Fibroblast of villous mesenchyme (primary cell): ENCODE data around the gene GPR35. TPM values are rescaled to one million over a fixed set of nuclear protein-coding genes. Genes with fewer than 3 reads are reported as not detected.

Source experiments
- DNase-seq: peaks from one replicate; pipeline ENCODE4 v3.0.0-alpha.2; 2010; ENCODE audit warnings: low read depth
- H3K4me3 ChIP-seq: 2 replicates; pipeline ENCODE4 v1.5.1; 2011; ENCODE audit warnings: low read depth, mild to moderate bottlenecking, low read length
- total RNA-seq: library from RNA; depleted of rRNA; stranded (reverse); fragments of >200 nt; gene quantifications from 2 replicates; pipeline ENCODE4 v1.2.3, GENCODE V29; 2012
- TF ChIP-seq, protein P1 (sequence below): IDR thresholded peaks from 2 replicates; pipeline ENCODE4 v1.5.1; 2012; ENCODE audit warnings: low read depth, mild to moderate bottlenecking, low read length; ENCODE audit not compliant: insufficient read depth

Gene GPR35
- total RNA-seq, 1 donor: 0.43 TPM

DNA sequence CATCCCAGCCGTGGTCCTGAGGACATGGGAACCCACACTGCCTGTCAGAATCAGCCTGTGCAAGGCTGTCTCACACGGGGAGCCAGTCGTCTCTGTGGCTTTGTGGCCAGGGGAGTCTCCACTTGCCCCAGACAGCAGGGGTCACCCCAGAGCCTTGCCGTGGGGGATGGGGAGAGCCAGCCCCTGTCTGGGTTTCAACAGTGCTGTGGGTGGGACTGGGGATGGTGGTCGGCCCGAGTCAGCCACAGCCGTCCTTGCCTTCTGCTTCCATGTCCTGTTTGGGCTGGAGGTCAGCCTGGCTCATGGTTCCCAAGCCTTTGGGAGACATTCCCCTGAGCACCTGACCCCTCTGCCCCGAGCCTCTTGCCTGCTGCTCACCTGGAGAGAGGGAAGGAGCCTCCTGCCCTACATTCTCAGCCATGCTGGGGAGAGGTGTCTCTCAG is 19.6 kb downstream of the GPR35 start:
- no peak for DNase-seq
- H3K4me3 ChIP-seq: no peak overlapping the region
- TF ChIP-seq, protein P1, sequence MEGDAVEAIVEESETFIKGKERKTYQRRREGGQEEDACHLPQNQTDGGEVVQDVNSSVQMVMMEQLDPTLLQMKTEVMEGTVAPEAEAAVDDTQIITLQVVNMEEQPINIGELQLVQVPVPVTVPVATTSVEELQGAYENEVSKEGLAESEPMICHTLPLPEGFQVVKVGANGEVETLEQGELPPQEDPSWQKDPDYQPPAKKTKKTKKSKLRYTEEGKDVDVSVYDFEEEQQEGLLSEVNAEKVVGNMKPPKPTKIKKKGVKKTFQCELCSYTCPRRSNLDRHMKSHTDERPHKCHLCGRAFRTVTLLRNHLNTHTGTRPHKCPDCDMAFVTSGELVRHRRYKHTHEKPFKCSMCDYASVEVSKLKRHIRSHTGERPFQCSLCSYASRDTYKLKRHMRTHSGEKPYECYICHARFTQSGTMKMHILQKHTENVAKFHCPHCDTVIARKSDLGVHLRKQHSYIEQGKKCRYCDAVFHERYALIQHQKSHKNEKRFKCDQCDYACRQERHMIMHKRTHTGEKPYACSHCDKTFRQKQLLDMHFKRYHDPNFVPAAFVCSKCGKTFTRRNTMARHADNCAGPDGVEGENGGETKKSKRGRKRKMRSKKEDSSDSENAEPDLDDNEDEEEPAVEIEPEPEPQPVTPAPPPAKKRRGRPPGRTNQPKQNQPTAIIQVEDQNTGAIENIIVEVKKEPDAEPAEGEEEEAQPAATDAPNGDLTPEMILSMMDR: no peak

DNA sequence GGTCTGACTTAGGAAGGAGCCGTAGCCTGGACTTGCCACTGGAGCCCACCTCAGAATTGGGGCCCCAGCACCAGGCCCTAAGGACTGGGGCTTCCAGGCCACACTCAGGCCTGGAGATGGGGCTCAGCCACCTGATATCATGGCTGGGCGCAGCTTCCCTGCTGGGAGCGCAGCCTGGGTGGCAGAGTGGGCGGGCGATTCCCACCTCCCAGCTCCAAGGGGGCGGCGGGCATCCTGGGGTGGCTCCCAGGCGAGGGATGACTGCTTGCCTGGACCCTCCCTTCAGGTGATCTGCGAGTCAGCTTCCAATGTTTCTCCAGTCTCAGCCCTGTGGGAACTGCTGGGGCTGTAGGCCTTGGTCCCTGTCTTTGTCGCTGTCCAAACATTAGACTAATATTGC is 20.1 kb downstream of the GPR35 start:
- H3K4me3 ChIP-seq: no peak overlapping the region
- TF ChIP-seq, protein P1: no peak
- no peak for DNase-seq

DNA sequence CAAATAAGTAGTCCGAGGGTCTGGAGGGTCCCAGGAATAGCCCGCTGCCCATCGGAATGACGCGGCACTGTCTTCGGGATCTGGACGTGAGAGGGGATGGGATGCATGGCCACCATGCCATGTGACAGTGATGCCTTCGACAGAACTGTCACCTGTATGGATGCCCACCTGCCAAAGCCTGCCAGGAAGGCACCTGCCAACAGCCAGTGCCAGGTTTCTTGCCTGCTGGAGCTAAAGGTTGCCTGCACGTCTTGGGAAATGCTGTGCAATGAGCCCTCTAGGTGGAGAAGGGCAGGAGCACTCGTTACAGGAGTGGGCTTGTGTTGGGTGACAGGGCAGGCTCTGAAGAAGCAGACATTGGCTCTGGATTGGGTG is 20.5 kb downstream of the GPR35 start:
- TF ChIP-seq, protein P1: no peak
- no peak overlapping the region for H3K4me3 ChIP-seq
- no peak for DNase-seq

DNA sequence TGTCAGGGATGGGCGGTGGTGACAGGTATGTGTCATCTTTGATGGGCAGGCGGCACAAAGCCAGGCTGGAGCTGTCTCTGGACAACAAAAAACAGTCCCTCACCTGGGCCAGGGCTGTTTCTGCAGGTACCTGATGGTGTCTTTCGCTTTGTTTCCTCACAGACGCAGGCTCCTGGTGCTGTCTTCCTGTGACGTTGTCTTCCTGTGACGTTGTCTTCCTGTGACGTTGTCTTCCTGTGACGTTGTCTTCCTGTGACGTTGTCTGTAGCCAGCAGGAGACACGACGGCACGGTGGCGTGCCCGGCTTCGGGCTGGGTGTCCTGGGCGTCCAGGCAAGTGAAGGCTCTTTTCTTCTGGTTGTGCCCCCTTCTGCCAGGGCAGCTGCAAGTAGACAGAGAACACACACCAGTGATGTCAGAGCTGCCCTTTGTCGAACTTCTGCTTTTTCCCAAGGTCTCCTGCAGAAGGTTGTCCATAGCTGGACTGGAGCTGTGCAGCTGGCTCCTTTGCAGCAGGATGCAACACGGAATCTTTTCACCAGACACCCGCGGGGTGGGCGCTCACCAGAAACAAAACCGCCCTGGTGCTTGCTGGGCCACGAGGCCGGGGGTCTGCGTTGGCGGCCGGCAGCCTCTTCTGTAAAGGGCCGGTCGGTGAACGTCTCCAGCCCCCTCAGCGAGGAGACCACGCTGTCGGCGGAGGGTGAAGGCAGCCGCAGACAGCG is 21.1 kb downstream of the GPR35 start:
- TF ChIP-seq, protein P1: no peak
- no peak overlapping the region for H3K4me3 ChIP-seq
- no peak for DNase-seq

DNA sequence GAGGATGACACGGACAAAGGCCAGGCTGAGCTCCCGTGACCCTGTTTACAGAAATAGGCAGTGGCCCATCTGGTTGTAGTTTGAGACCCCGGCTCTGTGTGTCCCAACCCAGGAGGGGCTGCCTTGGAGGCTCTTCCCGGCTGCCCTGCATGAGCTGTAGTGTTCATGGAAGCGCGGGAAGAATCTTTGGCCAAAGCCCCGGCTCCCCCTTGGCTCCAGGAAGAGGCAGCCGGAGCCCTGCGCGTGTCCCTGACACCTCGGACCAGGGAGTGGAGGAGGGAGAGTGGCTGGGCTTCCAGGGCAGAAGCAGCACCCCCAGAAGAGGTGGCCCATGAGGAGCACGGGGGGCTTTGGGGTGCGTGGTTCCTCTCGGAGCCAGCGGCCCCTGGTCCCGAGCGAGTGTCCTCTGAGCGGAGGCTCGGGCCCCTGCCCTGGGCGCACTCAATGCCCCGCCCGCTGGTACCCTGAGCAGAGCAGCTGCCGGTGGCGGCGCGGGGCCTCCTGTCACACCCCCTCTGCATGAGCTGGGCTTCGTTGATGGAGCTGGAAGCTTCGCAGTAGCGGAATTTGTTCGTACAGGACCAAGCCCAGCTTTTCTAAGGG is 21.7 kb downstream of the GPR35 start:
- H3K4me3 ChIP-seq: no peak overlapping the region
- no peak for DNase-seq
- TF ChIP-seq, protein P1: no peak

DNA sequence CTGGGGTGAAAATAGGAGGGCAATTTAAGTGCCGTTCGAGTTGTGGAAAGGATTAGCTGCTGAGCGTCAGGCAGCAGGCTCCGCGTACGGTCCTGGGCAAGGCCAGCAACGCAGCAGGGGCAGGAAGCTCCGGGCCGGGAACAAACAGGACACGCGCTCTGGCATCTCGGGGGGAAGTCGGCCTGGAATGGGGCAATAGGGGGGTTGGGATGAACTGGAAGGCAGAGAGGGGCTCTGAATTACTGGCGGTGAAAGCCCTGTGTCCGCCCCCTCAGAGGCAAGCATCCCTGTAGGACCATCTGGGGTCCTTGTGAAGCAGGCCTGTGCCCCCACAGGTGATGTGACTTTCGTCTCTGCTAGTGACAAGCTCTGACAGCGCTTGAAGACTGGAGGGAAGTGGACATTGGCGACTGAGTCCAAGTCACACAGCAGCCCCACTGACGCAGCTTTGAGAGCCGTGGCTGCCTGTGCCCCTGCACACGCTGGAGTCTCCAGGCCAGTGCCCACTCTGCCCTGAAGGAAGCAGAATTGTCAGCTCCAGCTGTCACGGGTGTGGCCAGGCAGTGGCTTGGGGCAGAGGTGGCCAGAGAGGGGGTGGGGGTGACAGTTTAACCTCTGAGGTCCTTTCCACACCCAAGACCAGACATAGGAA is 22.3 kb downstream of the GPR35 start:
- DNase-seq: no peak
- TF ChIP-seq, protein P1: no peak
- no peak overlapping the region for H3K4me3 ChIP-seq
